A549 (cell line): ENCODE results near the gene MAOB. TPM values are rescaled to one million over a fixed set of nuclear protein-coding genes. Genes with fewer than 3 reads are reported as not detected.

Source experiments
- ATAC-seq, 2 experiments: fragments of 200-7000 bp in 1 of 2; fragments of >200 bp in 1 of 2; cut with Nextera tagmentation in 1 of 2; cut with Tn5 transposase in 1 of 2; 3 replicates each; pipeline versions ENCODE4 v1.8.0 to v1.9.1; 2018 to 2020; ENCODE audit warnings: mild to moderate bottlenecking in 1 of 2, moderate library complexity in 1 of 2
- CTCF ChIA-PET: fragments of 300-600 bp; sonication (Branson Sonifier 250); formaldehyde crosslinking; extraction: SDS; loops from one replicate; lab custom pipeline; 2021; ENCODE audit warnings: antibody characterized with exemption, inconsistent platforms; lab: Yijun Ruan, JAX
- POLR2A ChIA-PET: fragments of 350-600 bp; formaldehyde crosslinking; extraction: SDS; loops from one replicate; lab custom pipeline; 2021; ENCODE audit warnings: antibody characterized with exemption, inconsistent platforms; lab: Yijun Ruan, JAX
- DNase-seq, 2 experiments: peaks; one replicate each; pipeline versions ENCODE4 v3.0.0 to v3.0.0-alpha.2; 2011 to 2016; ENCODE audit warnings: low read depth in 1 of 2, low spot score in 1 of 2
- FAIRE-seq: peaks from 2 replicates; lab custom pipeline; 2011; peaks lifted over from hg19 to GRCh38; lab: Jason Lieb, UNC
- H3K27ac ChIP-seq, 2 experiments: fragments of >200 bp; sonication (Bioruptor Twin); formaldehyde crosslinking; 3 replicates each; pipeline ENCODE4 v1.5.1; 2016 to 2017
- H3K4me1 ChIP-seq: fragments of >200 bp; sonication (Bioruptor Twin); formaldehyde crosslinking; 3 replicates; pipeline ENCODE4 v1.6.1; 2016
- H3K4me2 ChIP-seq: fragments of >200 bp; sonication (Bioruptor Twin); formaldehyde crosslinking; 3 replicates; pipeline ENCODE4 v1.6.1; 2016
- H3K4me3 ChIP-seq: fragments of >200 bp; sonication (Bioruptor Twin); formaldehyde crosslinking; 3 replicates; pipeline ENCODE4 v1.5.1; 2016
- H3K9me3 ChIP-seq: fragments of >200 bp; sonication (Bioruptor Twin); formaldehyde crosslinking; 3 replicates; pipeline ENCODE4 v1.6.1; 2016
- BHLHE40 ChIP-seq: IDR thresholded peaks from 2 replicates; pipeline ENCODE4 v1.6.1; 2012; ENCODE audit warnings: low read depth, low read length, inconsistent platforms
- CEBPB ChIP-seq, 2 experiments: fragments of >200 bp in 1 of 2; sonication (Bioruptor Twin) in 1 of 2; formaldehyde crosslinking in 1 of 2; IDR thresholded peaks; 2 replicates each; pipeline ENCODE4 v1.6.1; 2012 to 2016
- CHD4 ChIP-seq: fragments of 200-600 bp; sonication (generic); IDR thresholded peaks from 2 replicates; pipeline ENCODE4 v1.6.1; 2016; ENCODE audit warnings: antibody characterized with exemption, mild to moderate bottlenecking, borderline replicate concordance
- CTCF ChIP-seq: fragments of >200 bp; sonication (Bioruptor Twin); formaldehyde crosslinking; IDR thresholded peaks from 3 replicates; pipeline ENCODE4 v1.5.1; 2016
- EHF ChIP-seq: fragments of 250-450 bp; sonication (Bioruptor Pico); IDR thresholded peaks from 2 replicates; pipeline ENCODE4 v1.5.0; 2020; ENCODE audit warnings: mild to moderate bottlenecking
- EHMT2 ChIP-seq: fragments of 200-600 bp; sonication (generic); IDR thresholded peaks from 2 replicates; pipeline ENCODE4 v1.6.1; 2016; ENCODE audit warnings: antibody characterized with exemption, low read depth, mild to moderate bottlenecking, moderate library complexity
- ELK1 ChIP-seq: fragments of 150-350 bp; IDR thresholded peaks from 2 replicates; pipeline ENCODE4 v1.6.1; 2014; ENCODE audit warnings: low read depth, mild to moderate bottlenecking, low read length
- EP300 ChIP-seq, 2 experiments: fragments of >200 bp; sonication (Bioruptor Twin); formaldehyde crosslinking; IDR thresholded peaks; 2 replicates in 1 of 2; 3 replicates in 1 of 2; pipeline ENCODE4 v1.6.1; 2016 to 2017
- FOSB ChIP-seq: fragments of 250-450 bp; sonication (Bioruptor Pico); IDR thresholded peaks from 2 replicates; pipeline ENCODE4 v1.5.0; 2020; ENCODE audit warnings: mild to moderate bottlenecking, moderate library complexity
- HES2 ChIP-seq: fragments of >200 bp; sonication (Bioruptor Twin); formaldehyde crosslinking; IDR thresholded peaks from 2 replicates; pipeline ENCODE4 v1.6.1; 2016
- HEYL ChIP-seq: fragments of 250-450 bp; sonication (Bioruptor Pico); IDR thresholded peaks from 2 replicates; pipeline ENCODE4 v1.8.0; 2021; ENCODE audit warnings: mild to moderate bottlenecking, moderate library complexity
- HMGXB4 ChIP-seq: fragments of 250-450 bp; sonication (Bioruptor Pico); IDR thresholded peaks from 2 replicates; pipeline ENCODE4 v1.5.0; 2021; ENCODE audit warnings: mild to moderate bottlenecking, moderate library complexity, borderline replicate concordance
- JUN ChIP-seq, 2 experiments: fragments of >200 bp; sonication (Bioruptor Twin); formaldehyde crosslinking; IDR thresholded peaks; 2 replicates in 1 of 2; 3 replicates in 1 of 2; pipeline ENCODE4 v1.6.1; 2016 to 2017
- JUNB ChIP-seq: fragments of >200 bp; sonication (Bioruptor Twin); formaldehyde crosslinking; IDR thresholded peaks from 2 replicates; pipeline ENCODE4 v1.6.1; 2016
- KDM1A ChIP-seq: fragments of 200-600 bp; sonication (generic); IDR thresholded peaks from 2 replicates; pipeline ENCODE4 v1.6.1; 2016; ENCODE audit warnings: low read depth, mild to moderate bottlenecking
- NFE2L2 ChIP-seq: fragments of 150-350 bp; conservative IDR thresholded peaks from 2 replicates; pipeline ENCODE4 v1.6.1; 2014; ENCODE audit warnings: low read length
- NPAS2 ChIP-seq: fragments of 250-450 bp; sonication (Bioruptor Pico); IDR thresholded peaks from 2 replicates; pipeline ENCODE4 v1.8.0; 2022; ENCODE audit warnings: mild to moderate bottlenecking, moderate library complexity, borderline replicate concordance
- POLR2A ChIP-seq: IDR thresholded peaks from 2 replicates; pipeline ENCODE4 v1.6.1; 2012; ENCODE audit warnings: mild to moderate bottlenecking, low read length
- RAD21 ChIP-seq, 2 experiments: fragments of >200 bp in 1 of 2; sonication (Bioruptor Twin) in 1 of 2; formaldehyde crosslinking in 1 of 2; IDR thresholded peaks in 1 of 2; conservative IDR thresholded peaks in 1 of 2; 2 replicates in 1 of 2; 3 replicates in 1 of 2; pipeline ENCODE4 v1.6.1; 2012 to 2018; ENCODE audit warnings: inconsistent platforms in 1 of 2
- RARB ChIP-seq: fragments of 250-450 bp; sonication (Bioruptor Pico); IDR thresholded peaks from 2 replicates; pipeline ENCODE4 v1.8.0; 2021; ENCODE audit warnings: mild to moderate bottlenecking, moderate library complexity
- RFX5 ChIP-seq: fragments of 450-650 bp; IDR thresholded peaks from 2 replicates; pipeline ENCODE4 v1.7.1; 2014; ENCODE audit warnings: antibody characterized with exemption, mild to moderate bottlenecking, moderate library complexity
- USF2 ChIP-seq: fragments of 450-650 bp; IDR thresholded peaks from 2 replicates; pipeline ENCODE4 v1.6.1; 2014; ENCODE audit warnings: antibody characterized with exemption
- ZC3H11A ChIP-seq: fragments of 450-650 bp; IDR thresholded peaks from 2 replicates; pipeline ENCODE4 v1.6.1; 2014; ENCODE audit warnings: antibody characterized with exemption, mild to moderate bottlenecking
- ZNF302 ChIP-seq: fragments of 250-450 bp; sonication (Bioruptor Pico); IDR thresholded peaks from 2 replicates; pipeline ENCODE4 v1.9.0; 2021; ENCODE audit warnings: inconsistent platforms, mild to moderate bottlenecking, moderate library complexity
- WGBS: methylation state at CpG from one replicate; pipeline ENCODE4 v1.1.6; 2017; ENCODE audit errors: missing lambda C conversion rate; 5-methylcytosine and 5-hydroxymethylcytosine counted together
- polyA plus RNA-seq, 4 experiments: library from polyadenylated mRNA; depleted of rRNA in 3 of 4; stranded (reverse); fragments of >200 nt; fragmentation: RNase III in 1 of 4; extraction: RNeasy Plus Mini Kit Qiagen cat#74134 plus additional on column Dnase treatment in 1 of 4; gene quantifications; 2 replicates in 3 of 4; 3 replicates in 1 of 4; pipeline ENCODE4 v1.2.3, GENCODE V29; 2011 to 2017

MAOB gene
- polyA plus RNA-seq, 2 of the 4 experiments (the other 2 are of a cell fraction): 0.05 to 0.35 TPM

- CTCF ChIA-PET: interaction anchor here (0.6 kb wide), 1 partner anchor 181 kb away, joined by 3 read pairs; no protein-coding TSS in a partner anchor
- no peak for ATAC-seq
Measured at GRCh38 chrX:43865791-43866190, 16.5 kb downstream of the MAOB start.

GRCh38 chrX:43862434-43862833, 19.8 kb downstream of the MAOB start:
- no peak for DNase-seq
- no peak overlapping the region for H3K27ac ChIP-seq
- H3K4me2 ChIP-seq: no peak overlapping the region; the same call in 2 of the 3 replicates
- H3K4me3 ChIP-seq: no peak overlapping the region
- no peak for TF ChIP-seq EHF (CRISPR knock-in tag)
- no peak for TF ChIP-seq POLR2A
- no peak for TF ChIP-seq JUNB
- TF ChIP-seq CEBPB (IDR thresholded peaks at IDR 0.05): no peak
- TF ChIP-seq RAD21 (conservative IDR thresholded peaks at IDR 0.05 in 1 of 2, IDR thresholded peaks at IDR 0.05 in 1 of 2): no peak
- no peak for TF ChIP-seq RFX5
- no peak for TF ChIP-seq FOSB (CRISPR knock-in tag)
- TF ChIP-seq RARB: no peak
- TF ChIP-seq HEYL: no peak
- TF ChIP-seq NPAS2: no peak
- no peak for TF ChIP-seq HES2
- TF ChIP-seq EHMT2: no peak
- TF ChIP-seq CHD4: no peak
- POLR2A ChIA-PET: no interaction called here
- FAIRE-seq: no peak
- peaks cover 21% of the 10 kb centered on the region for H3K4me1 ChIP-seq
- ATAC-seq: no peak
- no peaks in the 10 kb centered on the region for H3K9me3 ChIP-seq
- WGBS: 100% methylated on average over 1 of the region's 1 CpG
- CTCF ChIA-PET: no interaction called here

More at GRCh38 chrX:43865791-43866190, 16.5 kb downstream of the MAOB start:
- Histone ChIP-seq H3K27ac (no peak overlapping the region), H3K9me3 (no peaks in the 10 kb centered on the region), H3K4me3 (no peak overlapping the region), H3K4me2 (no peak overlapping the region), H3K4me1 (peaks cover 23% of the 10 kb centered on the region)
- 69% methylated on average over 5 of the region's 5 CpGs for WGBS
- no peak for DNase-seq
- POLR2A ChIA-PET: no interaction called here
- FAIRE-seq: peak; percentile 13
- no peak for TF ChIP-seq JUN (IDR thresholded peaks at IDR 0.05)
- TF ChIP-seq EP300 (IDR thresholded peaks at IDR 0.05): no peak
- no peak for TF ChIP-seq USF2
- TF ChIP-seq BHLHE40: no peak
- no peak for TF ChIP-seq RARB
- TF ChIP-seq KDM1A: no peak
- no peak for TF ChIP-seq CTCF
- no peak for TF ChIP-seq EHF (CRISPR knock-in tag)
- TF ChIP-seq NFE2L2: no peak
- no peak for TF ChIP-seq ZNF302
- no peak for TF ChIP-seq POLR2A
- no peak for TF ChIP-seq ZC3H11A
- TF ChIP-seq HMGXB4 (CRISPR knock-in tag): no peak
- TF ChIP-seq ELK1: no peak
